A549 treated with Mapracorat at 1 μM for 4 hours (cell line): ENCODE data around the gene STK31. TPM values are rescaled to one million over a fixed set of nuclear protein-coding genes. Genes with fewer than 3 reads are reported as not detected.

ENCODE experiments used
- total RNA-seq: library from RNA; stranded (reverse); fragments of 200-300 nt; extraction: Qiagen RNA extraction; gene quantifications from 5 replicates; pipeline ENCODE4 v1.2.3, GENCODE V29; 2022

Gene STK31
- 0.46 to 1.3 TPM (median 0.71 TPM) in 5 replicates for total RNA-seq

GRCh38 chr7:23710000-23710399 lies at the start of gene STK31:
Gene STK31, plus strand, starts transcription at chr7:23710219. Its CDS starts 67 bp downstream, at chr7:23710286.

GRCh38 chr7:23679898-23680413 lies 30.1 kb upstream of the STK31 start, which contains the start of gene FAM221A:
Gene FAM221A, plus strand, starts transcription at chr7:23680199. Its CDS starts 20 bp downstream, at chr7:23680219.

Other genes starting within 250 kb of the STK31 start
- 21.3 to 32.5 TPM (median 29.1 TPM) in 5 replicates for gene IGF2BP3, start 239.7 kb upstream of the STK31 start, total RNA-seq
- 67.5 to 76.6 TPM (median 75.0 TPM) in 5 replicates for gene TRA2A, start 178.2 kb upstream of the STK31 start, total RNA-seq
- 2.8 to 3.6 TPM (median 3.1 TPM) in 5 replicates for gene CCDC126, start 112.8 kb upstream of the STK31 start, total RNA-seq
- gene FAM221A, start 30.0 kb upstream of the STK31 start, total RNA-seq = 0.20 to 0.71 TPM (median 0.46 TPM) in 5 replicates